Measurements from ENCODE around the gene PPFIA3. TPM values are rescaled to one million over a fixed set of nuclear protein-coding genes. Genes with fewer than 3 reads are reported as not detected.

Gene PPFIA3
- total RNA-seq, 1 experiment from 2014 or later: 28.1 TPM

- TF ChIP-seq REST (IDR thresholded peaks at IDR 0.05; ENCODE audit: low read depth) (no peak), TCF7L2 (IDR thresholded peaks at IDR 0.05; ENCODE audit: borderline replicate concordance, extremely low read depth, insufficient read depth, insufficient read length) (no peak), RAD21 (IDR thresholded peaks at IDR 0.05; ENCODE audit: low read depth) (no peak), POLR2AphosphoS5 (IDR thresholded peaks at IDR 0.05; ENCODE audit: low read depth, low read length) (no peak), SRF (IDR thresholded peaks at IDR 0.05; ENCODE audit: low read depth) (no peak), ZFX (IDR thresholded peaks at IDR 0.05) (no peak), EGR1 (IDR thresholded peaks at IDR 0.05; ENCODE audit: low read depth) (no peak), JUND (IDR thresholded peaks at IDR 0.05) (no peak), ZNF274 (IDR thresholded peaks at IDR 0.05; ENCODE audit: low read depth, low read length) (no peak), CBX3 (IDR thresholded peaks at IDR 0.05; ENCODE audit: low read depth) (no peak)
These were observed 48.9 kb upstream of the PPFIA3 start (continued) for GRCh38 chr19:49070416-49070815.

DNA sequence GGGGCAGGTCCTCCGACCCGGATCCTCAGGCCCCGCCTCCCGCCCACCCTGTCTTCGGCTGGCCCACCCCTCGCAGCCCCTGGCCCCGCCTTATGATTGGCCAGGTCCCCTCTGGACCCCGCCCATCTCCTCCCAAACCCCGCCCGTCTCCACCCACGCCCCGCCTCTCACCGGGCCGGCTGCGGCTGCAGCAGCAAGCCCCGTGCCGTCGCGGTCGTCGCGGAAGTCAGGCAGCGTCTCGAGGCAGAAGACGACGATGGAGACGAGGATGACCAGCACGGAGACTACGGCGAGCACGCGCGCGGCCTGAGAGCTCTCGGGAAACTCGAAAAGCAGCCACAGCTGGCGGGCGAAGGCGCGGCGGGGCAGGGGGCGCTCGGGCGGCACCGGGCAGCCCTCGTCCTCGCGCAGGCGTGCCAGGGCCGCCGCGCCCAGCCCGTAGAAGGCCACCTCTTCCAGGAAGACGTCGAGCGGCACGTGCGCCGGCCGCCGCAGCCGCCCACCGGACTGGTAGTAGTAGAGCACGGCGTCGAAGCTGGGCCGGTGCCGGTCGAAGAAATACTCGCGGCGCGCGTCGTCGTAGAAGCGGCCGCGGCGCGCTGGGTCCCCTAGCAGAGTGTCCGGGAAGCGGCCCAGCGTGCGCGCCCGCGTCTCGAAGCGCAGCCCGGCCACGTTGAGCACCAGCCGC lies 47.3 kb upstream of the PPFIA3 start:
- H3K27ac ChIP-seq (ENCODE audit: low read depth, low read length): no peak overlapping the region
- H3K9me2 ChIP-seq (ENCODE audit: insufficient read depth): no peaks in the 10 kb centered on the region
- no peak overlapping the region for H3K4me3 ChIP-seq (replicated peaks in 1 of 2; ENCODE audit: low read depth in 1 of 2, low read length in 2 of 2)
- H3K27me3 ChIP-seq (ENCODE audit: insufficient read depth, low read length): no peaks in the 10 kb centered on the region
- ATAC-seq: no peak
- no peaks in the 10 kb centered on the region for H3K36me3 ChIP-seq (ENCODE audit: control insufficient read depth in 1 of 2, insufficient read depth in 2 of 2, low read length in 2 of 2)
- intact Hi-C loops (cut with micrococcal nuclease): no loop called here
- no peak overlapping the region for H3K4me2 ChIP-seq (ENCODE audit: low read length)
- H4K20me1 ChIP-seq (ENCODE audit: insufficient read depth): no peaks in the 10 kb centered on the region
- no peak overlapping the region for H2AFZ ChIP-seq (ENCODE audit: low read depth, low read length, poor library complexity, severe bottlenecking)
- DNase-seq (ENCODE audit: low read depth, low spot score): no peak
- H3K9me3 ChIP-seq (ENCODE audit: control insufficient read depth in 1 of 2, insufficient read depth in 1 of 2, low read depth in 1 of 2, low read length in 2 of 2): no peaks in the 10 kb centered on the region
- ChIA-PET RAD21 (ENCODE audit: low non-redundant PET in 1 of 2, low total read pairs in 2 of 2, uncharacterized antibody in 2 of 2, unreplicated experiment in 2 of 2) (no interaction called here), CTCF (no interaction called here), POLR2A (no interaction called here)
- no peak for TF ChIP-seq ZBTB33 (IDR thresholded peaks at IDR 0.05; ENCODE audit: extremely low read depth, insufficient replicate concordance, low read length)
- TF ChIP-seq SRF (IDR thresholded peaks at IDR 0.05; ENCODE audit: low read depth): no peak
- no peak for TF ChIP-seq ZNF274 (IDR thresholded peaks at IDR 0.05; ENCODE audit: low read depth, low read length)
- no peak for TF ChIP-seq JUND (IDR thresholded peaks at IDR 0.05)
- TF ChIP-seq POLR2A (IDR thresholded peaks at IDR 0.05; ENCODE audit: borderline replicate concordance, extremely low read depth, insufficient read depth, insufficient read length): no peak
- no peak for TF ChIP-seq YY1 (IDR thresholded peaks at IDR 0.05; ENCODE audit: extremely low read depth, insufficient replicate concordance, low read depth, low read length)
- H3K79me2 ChIP-seq (ENCODE audit: insufficient read depth, low read length): no peaks in the 10 kb centered on the region
- H3K4me1 ChIP-seq (ENCODE audit: control insufficient read depth in 1 of 2, insufficient read depth in 2 of 2, low read length in 2 of 2): peaks cover 17 to 19% of the 10 kb centered on the region in 2 experiments
- no peak overlapping the region for H3K9ac ChIP-seq (ENCODE audit: low read length)
- BruUV-seq (replicated peaks): no TSS peak
